Heart left ventricle (tissue), 13 donors: ENCODE results near the gene ZNF280B.

Experiments
- POLR2A ChIP-seq, 2 donors: fragments of 450-650 bp; IDR thresholded peaks; one replicate each; pipeline ENCODE4 v1.6.1; 2017; ENCODE audit warnings: antibody characterized with exemption in 2 of 2, mild to moderate bottlenecking in 2 of 2, moderate library complexity in 2 of 2
- TF ChIP-seq, protein P1 (sequence below), 12 donors: fragments of 200-600 bp; sonication (generic) in 4 of 12; IDR thresholded peaks; one replicate each; pipeline versions ENCODE4 v1.5.0 to v1.8.0; 2018 to 2022; ENCODE audit warnings: antibody characterized with exemption in 12 of 12, mild to moderate bottlenecking in 5 of 12
- donor health status: ischemic (EF 13 %, LVEDD 7.1; RV severe dilation, severe dysfunction).
- donor health status: DM: no; HTN: yes; CAD: no.
- donor health status: DM: no; HTN: no; CAD: no.
- donor health status: ischemic (EF 25% LVEDD 6.9; RV normal size, moderate dysfunction).
- donor health status: ischemic (EF 25% LVEDD 5.7; RV mildly dilated, moderate dysfunction).
- donor health status: ischemic (EF 35%, LVEDD 5.7; RV mildly dilated, moderate dysfunction).
- donor health status: nonischemic (EF 11% LVEDD 7.7; RV severe dilation, severe dysfunction).
- donor health status: DM: yes; HTN: yes; CAD: no.
- donor health status: PGD.
- donor health status: ischemic (EF 29% LVEDD 5.4; RV normal size, mild dysfunction).
- donor health status: nonischemic (EF 23%, LVEDD 6.1; RV moderate dilation, normal function).

DNA sequence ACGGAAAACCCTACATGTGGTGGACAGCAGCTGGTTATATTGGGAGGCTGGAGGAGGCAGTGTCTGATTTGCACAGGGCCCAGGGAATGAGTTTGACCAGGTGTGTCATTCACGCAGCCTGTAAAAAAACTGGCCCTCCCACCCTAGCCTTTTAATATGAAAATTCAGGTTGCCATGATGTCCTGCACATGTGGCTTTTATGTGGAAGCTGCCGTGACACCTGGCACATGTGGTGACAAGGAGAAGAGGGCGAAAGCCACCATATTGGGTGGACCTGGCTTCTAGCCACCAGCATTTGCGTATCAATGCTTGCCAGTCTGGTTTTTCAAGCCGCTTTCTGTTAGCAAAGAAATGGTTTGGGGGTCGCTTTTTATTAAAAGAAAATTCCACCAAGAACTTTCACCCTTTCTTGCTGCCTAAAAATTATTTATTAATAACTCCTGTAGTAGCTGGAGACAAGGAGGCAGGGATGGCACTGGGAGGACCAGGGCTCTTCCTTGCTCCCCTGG is 43.4 kb downstream of the ZNF280B start:
- TF ChIP-seq, protein P1, sequence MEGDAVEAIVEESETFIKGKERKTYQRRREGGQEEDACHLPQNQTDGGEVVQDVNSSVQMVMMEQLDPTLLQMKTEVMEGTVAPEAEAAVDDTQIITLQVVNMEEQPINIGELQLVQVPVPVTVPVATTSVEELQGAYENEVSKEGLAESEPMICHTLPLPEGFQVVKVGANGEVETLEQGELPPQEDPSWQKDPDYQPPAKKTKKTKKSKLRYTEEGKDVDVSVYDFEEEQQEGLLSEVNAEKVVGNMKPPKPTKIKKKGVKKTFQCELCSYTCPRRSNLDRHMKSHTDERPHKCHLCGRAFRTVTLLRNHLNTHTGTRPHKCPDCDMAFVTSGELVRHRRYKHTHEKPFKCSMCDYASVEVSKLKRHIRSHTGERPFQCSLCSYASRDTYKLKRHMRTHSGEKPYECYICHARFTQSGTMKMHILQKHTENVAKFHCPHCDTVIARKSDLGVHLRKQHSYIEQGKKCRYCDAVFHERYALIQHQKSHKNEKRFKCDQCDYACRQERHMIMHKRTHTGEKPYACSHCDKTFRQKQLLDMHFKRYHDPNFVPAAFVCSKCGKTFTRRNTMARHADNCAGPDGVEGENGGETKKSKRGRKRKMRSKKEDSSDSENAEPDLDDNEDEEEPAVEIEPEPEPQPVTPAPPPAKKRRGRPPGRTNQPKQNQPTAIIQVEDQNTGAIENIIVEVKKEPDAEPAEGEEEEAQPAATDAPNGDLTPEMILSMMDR (IDR thresholded peaks at IDR 0.05), result no peak
- TF ChIP-seq POLR2A (IDR thresholded peaks at IDR 0.05), result no peak
